Stimulated activated CD8-positive, alpha-beta memory T cell treated with anti-CD3 and anti-CD28 coated beads, Interleukin-15, amount 100 ng/mL, for 48 hours (primary cell): ENCODE measurements around the gene C3orf22.

Experiments used
- DNase-seq, 2 donors: peaks; one replicate each; pipeline ENCODE4 v3.0.0-alpha.2; 2020; ENCODE audit warnings: low read depth in 2 of 2

The C3orf22 gene

GRCh38 chr3:126527455-126528211 lies 31.1 kb downstream of the C3orf22 start:
- DNase-seq: no peak

DNA sequence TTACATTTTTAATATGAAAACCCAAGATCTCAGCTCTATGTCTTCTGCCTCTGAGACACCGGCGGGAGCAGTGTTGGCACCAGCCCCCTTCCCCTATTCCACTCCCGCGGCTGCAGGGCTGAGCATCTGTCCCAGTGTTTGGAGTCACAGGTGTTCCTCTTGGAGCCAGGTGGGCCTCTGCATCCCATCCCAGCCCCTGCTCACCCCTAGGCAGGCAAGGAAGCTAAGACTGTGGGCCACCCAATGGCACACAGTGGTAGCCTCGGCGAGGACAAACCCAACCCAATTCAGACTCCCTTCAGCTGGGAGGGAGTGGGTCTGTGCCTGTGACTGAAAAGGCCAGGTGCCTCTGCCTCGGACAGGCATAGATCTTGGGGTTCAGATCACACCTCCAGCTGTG lies 31.7 kb downstream of the C3orf22 start:
- DNase-seq: no peak

DNA sequence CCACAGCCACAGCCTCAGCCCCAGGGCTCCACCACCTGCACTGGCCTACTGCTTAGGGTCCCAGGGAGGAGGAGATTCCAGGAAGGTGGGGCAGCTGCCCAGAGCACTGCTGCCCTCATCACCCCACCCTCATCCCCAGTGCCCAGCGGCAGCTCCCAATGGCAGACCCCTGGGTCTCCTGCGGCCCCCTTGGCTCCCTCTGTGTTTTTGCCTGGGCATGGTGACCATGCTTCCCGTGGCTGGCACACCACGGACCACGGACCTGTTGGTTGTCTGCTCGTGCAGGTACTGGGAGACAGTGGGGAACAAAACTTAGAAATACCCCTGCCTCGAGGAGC lies 32.1 kb downstream of the C3orf22 start:
- DNase-seq: no peak

- no peak for DNase-seq
Measured at GRCh38 chr3:126525853-126526667, 32.7 kb downstream of the C3orf22 start.

- no peak for DNase-seq
Measured at GRCh38 chr3:126525091-126525852, 33.5 kb downstream of the C3orf22 start.

- DNase-seq: no peak
Measured at GRCh38 chr3:126524429-126524988, 34.2 kb downstream of the C3orf22 start.

DNA sequence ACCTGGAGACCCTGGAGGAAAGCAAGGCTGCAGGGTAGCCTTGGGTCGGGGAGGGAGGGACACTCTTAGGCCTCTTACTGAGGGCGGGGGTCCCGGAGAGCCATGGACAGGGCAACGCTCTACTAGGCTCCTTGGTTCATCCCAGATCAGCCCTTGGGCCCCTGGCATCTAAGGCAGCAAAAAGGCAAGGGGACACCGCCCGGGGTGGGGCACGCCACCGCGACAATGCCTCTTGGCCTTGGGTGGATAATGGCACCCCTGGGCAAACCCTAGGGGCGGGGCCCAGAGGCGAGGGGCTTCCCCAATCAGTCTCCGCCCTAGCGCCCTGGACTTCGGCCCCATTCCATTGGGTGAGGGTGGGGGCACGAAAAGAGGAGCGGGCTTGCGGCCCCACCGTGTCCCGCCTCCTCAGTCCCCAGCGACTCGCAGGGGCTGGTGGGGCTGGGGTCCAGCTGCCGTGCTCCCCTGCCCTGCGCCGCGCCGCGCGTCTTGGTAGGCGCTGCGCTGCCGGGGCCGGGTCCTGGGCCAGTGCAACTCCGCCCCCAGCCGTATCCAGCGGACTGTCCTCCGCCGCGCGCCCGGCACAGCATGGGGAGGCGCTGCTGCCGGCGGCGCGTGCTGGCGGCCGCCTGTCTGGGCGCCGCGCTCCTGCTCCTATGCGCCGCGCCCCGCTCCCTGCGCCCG lies 34.8 kb downstream of the C3orf22 start, which contains the start of gene CHST13:
TSS of gene CHST13 (plus strand) at position 411 of the 684 bp plus-strand sequence. CDS start at position 589, 178 bp downstream.
- no peak for DNase-seq

DNA sequence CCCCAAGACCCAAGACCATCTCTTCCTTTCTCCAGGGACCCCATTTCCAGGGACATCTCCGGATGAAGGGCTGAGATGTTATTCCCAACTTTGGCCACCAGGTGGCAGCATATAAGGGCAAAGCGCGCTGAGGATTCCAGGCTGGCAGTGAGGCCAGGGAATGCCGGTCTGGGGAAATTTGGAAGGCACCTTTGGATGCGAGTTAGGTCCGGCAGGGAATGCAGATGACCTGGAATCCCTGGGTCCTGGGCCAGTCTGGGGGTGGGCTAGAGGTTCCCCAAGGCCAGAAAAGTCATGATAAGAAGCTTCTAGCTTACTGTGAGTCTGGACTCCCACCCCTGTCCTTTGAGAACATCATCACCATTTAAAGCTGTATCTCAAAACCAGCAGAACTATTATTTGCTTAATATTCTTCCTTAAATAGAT lies 36.4 kb downstream of the C3orf22 start:
- DNase-seq: no peak

DNA sequence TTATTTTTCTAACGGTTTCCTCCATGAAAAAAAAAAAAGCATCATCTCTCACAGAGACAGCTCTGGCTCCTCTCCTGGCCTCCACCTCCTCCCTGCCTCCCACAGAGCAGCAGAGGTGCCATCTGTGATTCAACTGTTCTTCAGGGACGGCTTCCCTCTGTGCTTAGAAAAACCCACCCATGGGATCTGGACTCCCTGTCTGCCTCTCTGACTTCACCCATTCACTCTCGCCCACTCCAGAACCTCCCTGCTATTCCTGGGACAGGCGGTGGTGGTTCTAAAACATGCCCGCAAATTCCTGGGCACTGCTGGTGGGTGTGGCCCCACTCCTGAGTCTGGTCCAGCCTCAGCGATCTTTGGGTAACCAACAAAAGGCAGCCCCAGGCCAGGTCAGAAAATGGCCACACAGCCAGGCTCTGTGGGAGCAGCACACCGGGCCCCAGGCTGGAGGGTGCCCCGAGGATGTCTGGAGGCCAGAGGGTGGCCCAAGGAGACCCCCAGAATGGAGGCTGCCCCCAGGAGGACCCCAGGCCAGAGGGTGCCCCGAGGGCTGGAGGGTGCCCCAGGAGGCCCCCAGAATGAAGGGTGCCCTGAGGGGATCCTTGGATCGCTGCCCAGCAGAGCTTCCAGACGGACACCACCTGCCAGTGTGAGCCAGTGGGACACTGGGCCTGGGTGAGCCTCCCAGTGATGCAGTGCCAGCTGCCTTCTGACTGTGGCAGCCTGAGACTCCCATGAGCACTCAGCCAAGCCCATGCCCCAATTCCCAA lies 37.4 kb downstream of the C3orf22 start:
- no peak for DNase-seq

- DNase-seq: no peak
Measured at GRCh38 chr3:126519506-126520455, 39.0 kb downstream of the C3orf22 start.

DNA sequence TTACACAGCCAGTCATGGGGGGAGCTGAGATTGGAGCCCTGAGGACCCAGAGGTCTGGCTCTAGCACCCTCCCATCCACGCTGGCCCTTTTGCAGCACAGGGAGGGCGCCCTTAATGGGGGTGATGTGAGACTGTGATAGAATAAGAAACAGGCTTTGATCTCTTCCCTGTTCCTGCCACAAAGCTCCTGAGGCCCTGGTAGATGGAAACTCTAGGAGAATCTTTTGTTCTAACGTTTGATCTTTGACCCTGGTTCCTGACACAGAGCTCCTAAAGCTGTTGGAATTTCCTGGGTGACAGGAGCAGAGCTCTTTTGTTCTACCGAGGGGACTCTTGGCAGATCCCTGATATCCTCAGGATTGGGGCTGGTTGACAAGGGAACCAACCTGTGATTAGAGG lies 40.0 kb downstream of the C3orf22 start:
- DNase-seq: no peak

GRCh38 chr3:126517986-126518778 lies 40.5 kb downstream of the C3orf22 start:
- no peak for DNase-seq

DNA sequence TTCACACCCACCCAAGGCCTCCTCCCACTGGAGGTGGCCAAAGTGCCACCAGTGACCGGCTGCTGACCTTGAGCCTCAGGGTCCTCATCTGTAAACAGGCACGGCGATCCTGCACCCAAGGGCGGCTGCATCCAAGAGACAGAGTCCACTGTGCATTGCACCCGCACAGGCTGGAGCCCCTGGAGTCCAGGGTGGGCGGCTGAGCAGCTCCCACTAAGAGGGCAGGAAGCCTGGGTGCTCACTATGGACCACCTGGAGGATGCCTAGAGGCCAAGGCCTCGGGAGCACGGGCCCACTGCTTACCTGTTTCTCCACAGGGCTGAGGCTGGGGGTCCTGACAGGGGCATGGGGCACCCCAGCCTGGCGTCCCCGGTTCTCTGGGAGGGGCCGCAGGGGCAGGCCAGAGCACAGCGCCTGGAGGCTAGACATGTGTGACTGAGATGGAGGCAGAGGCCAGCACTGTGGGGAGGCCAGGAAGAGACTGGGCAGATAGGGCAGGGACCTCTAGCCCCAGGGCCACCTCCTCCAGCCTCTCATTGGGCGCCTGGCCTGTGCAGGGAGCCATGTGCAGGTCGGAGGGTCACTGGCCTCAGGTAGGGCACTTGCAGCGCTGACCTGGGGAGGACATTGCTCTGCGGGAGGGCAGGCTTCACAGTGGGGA lies 41.3 kb downstream of the C3orf22 start, which contains the start of gene UROC1:
TSS of gene UROC1 (minus strand) at position 483 of the 661 bp plus-strand sequence. CDS start at position 429, 54 bp downstream.
- DNase-seq: no peak

GRCh38 chr3:126516936-126517290 lies 41.8 kb downstream of the C3orf22 start:
- no peak for DNase-seq

DNA sequence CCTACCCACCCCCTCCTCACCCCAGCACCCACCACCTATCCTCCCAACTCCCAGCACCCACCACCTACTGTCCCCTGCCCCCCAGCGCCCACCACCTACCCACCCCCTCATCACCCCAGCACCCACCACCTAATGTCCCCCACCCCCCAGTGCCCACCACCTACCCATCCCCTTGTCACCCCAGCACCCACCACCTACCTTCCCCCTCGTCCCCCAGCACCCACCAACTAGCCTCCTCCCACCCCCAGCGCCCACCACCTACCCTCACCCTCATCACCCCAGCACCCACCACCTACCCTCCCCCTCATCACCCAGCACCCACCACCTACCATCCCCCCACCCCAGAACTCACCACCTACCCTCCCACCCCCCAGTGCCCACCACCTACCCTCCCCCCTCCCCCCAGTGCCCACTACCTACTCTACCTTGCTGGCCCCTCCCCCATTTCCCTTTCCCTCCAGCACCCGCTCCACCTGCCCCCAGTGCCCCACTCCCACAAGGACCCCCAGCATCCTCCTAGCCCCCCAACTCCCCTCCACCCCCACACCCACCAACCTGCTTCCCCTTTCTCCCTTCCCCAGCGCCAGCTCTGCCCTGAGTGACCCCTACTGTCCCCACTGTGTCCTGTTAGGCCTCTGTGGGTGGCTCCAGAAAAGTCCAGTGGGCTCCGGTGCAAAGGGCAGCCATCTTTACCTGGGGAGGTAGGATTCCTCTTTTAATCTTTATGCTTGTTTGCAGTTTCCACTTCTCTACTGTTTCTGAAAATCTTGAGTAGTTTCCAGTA lies 42.4 kb downstream of the C3orf22 start:
- DNase-seq: no peak

GRCh38 chr3:126515066-126515706 lies 43.5 kb downstream of the C3orf22 start:
- no peak for DNase-seq

DNA sequence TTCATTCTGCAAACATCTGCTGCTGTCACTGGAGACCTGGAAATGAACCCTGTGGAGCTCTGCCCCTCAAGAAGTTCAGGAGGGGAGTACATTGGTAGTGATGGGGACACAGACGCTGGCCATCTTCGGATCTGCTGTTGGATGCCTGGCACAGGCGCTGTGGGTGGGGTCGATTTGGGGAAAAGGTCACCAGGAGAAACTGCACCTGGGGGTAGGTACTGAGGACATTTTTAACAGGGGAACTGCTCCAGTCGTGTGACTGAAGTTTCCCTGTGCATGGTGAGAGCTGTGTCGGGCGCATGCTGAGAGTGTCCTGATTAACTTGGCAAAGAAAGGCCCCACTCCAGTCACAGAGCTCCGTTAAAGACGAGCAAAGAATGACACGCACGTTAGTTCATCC lies 44.6 kb downstream of the C3orf22 start:
- DNase-seq: no peak
